H9 (cell line): ENCODE results near the gene GBE1. TPM values are rescaled to one million over a fixed set of nuclear protein-coding genes. Genes with fewer than 3 reads are reported as not detected.

Experiments
- DNase-seq: peaks from one replicate; pipeline ENCODE4 v3.0.0-alpha.2; 2017
- H2AFZ ChIP-seq: one replicate; pipeline ENCODE4 v1.6.1; 2013; ENCODE audit warnings: mild to moderate bottlenecking, low read length, control low read depth, moderate library complexity
- H2AK5ac ChIP-seq: 2 replicates; pipeline ENCODE4 v1.6.1; 2013; ENCODE audit warnings: low read length, control low read depth, mixed read lengths; ENCODE audit not compliant: insufficient read length
- H2BK120ac ChIP-seq: one replicate; pipeline ENCODE4 v1.6.1; 2013; ENCODE audit warnings: low read depth, mild to moderate bottlenecking, low read length, control low read depth, inconsistent platforms; ENCODE audit not compliant: poor library complexity, severe bottlenecking
- H2BK12ac ChIP-seq: 2 replicates; pipeline ENCODE4 v1.6.1; 2013; ENCODE audit warnings: low read length, control low read depth, mixed read lengths, low read depth; ENCODE audit not compliant: insufficient read length
- H2BK15ac ChIP-seq: 2 replicates; pipeline ENCODE4 v1.6.1; 2013; ENCODE audit warnings: low read depth, low read length, control low read depth
- H2BK20ac ChIP-seq: one replicate; pipeline ENCODE4 v1.6.1; 2013; ENCODE audit warnings: low read depth, mild to moderate bottlenecking, low read length, control low read depth, inconsistent platforms; ENCODE audit not compliant: poor library complexity, severe bottlenecking
- H2BK5ac ChIP-seq: 2 replicates; pipeline ENCODE4 v1.6.1; 2013; ENCODE audit warnings: low read length, control low read depth, mixed read lengths; ENCODE audit not compliant: insufficient read length
- H3K14ac ChIP-seq: 2 replicates; pipeline ENCODE4 v1.6.1; 2013; ENCODE audit warnings: low read length, control low read depth; ENCODE audit not compliant: insufficient read depth
- H3K18ac ChIP-seq: 2 replicates; pipeline ENCODE4 v1.6.1; 2013; ENCODE audit warnings: low read depth, mild to moderate bottlenecking, mixed read lengths, low read length, control low read depth; ENCODE audit not compliant: insufficient read length
- H3K23ac ChIP-seq: 2 replicates; pipeline ENCODE4 v1.6.1; 2013; ENCODE audit warnings: low read length, control low read depth, mixed read lengths, low read depth; ENCODE audit not compliant: insufficient read length
- H3K23me2 ChIP-seq: 2 replicates; pipeline ENCODE4 v1.6.1; 2013; ENCODE audit warnings: low read depth, mild to moderate bottlenecking, mixed read lengths, low read length, control low read depth; ENCODE audit not compliant: insufficient read length, poor library complexity, severe bottlenecking
- H3K27ac ChIP-seq: 2 replicates; pipeline ENCODE4 v1.5.1; 2013; ENCODE audit warnings: low read length, control low read depth, mixed read lengths, low read depth; ENCODE audit not compliant: insufficient read length
- H3K27me3 ChIP-seq: 2 replicates; pipeline ENCODE4 v1.6.1; 2013; ENCODE audit warnings: low read length, control low read depth, inconsistent platforms; ENCODE audit not compliant: insufficient read depth
- H3K4ac ChIP-seq: 2 replicates; pipeline ENCODE4 v1.6.1; 2013; ENCODE audit warnings: low read depth, mild to moderate bottlenecking, control low read depth, inconsistent platforms, low read length, moderate library complexity
- H3K4me1 ChIP-seq: 2 replicates; pipeline ENCODE4 v1.6.1; 2013; ENCODE audit warnings: low read length, control low read depth, inconsistent platforms; ENCODE audit not compliant: insufficient read depth
- H3K4me2 ChIP-seq: 2 replicates; pipeline ENCODE4 v1.6.1; 2013; ENCODE audit warnings: low read length, control low read depth, mixed read lengths; ENCODE audit not compliant: insufficient read length, insufficient read depth
- H3K56ac ChIP-seq: 2 replicates; pipeline ENCODE4 v1.6.1; 2013; ENCODE audit warnings: low read depth, mild to moderate bottlenecking, mixed read lengths, low read length, control low read depth; ENCODE audit not compliant: insufficient read length
- H3K79me1 ChIP-seq: 2 replicates; pipeline ENCODE4 v1.6.1; 2013; ENCODE audit warnings: low read depth, mild to moderate bottlenecking, moderate library complexity, low read length, control low read depth, inconsistent platforms; ENCODE audit not compliant: insufficient read depth, poor library complexity, severe bottlenecking
- H3K79me2 ChIP-seq: 2 replicates; pipeline ENCODE4 v1.6.1; 2013; ENCODE audit warnings: low read length, control low read depth, inconsistent platforms; ENCODE audit not compliant: insufficient read depth
- H3K9ac ChIP-seq: 2 replicates; pipeline ENCODE4 v1.6.1; 2013; ENCODE audit warnings: low read length, control low read depth, mixed read lengths; ENCODE audit not compliant: insufficient read length; ENCODE audit errors: extremely low read depth
- H3K9me3 ChIP-seq: one replicate; pipeline ENCODE4 v1.6.1; 2013; ENCODE audit warnings: low read depth, low read length, inconsistent platforms; ENCODE audit not compliant: control insufficient read depth
- H3T11ph ChIP-seq: one replicate; pipeline ENCODE4 v1.6.1; 2013; ENCODE audit warnings: mild to moderate bottlenecking, low read length, control low read depth, inconsistent platforms
- H4K20me1 ChIP-seq: one replicate; pipeline ENCODE4 v1.6.1; 2013; ENCODE audit not compliant: control insufficient read depth, insufficient read length, insufficient read depth
- H4K5ac ChIP-seq: 2 replicates; pipeline ENCODE4 v1.6.1; 2013; ENCODE audit warnings: low read depth, mild to moderate bottlenecking, mixed read lengths, low read length, control low read depth; ENCODE audit not compliant: insufficient read length
- H4K8ac ChIP-seq: replicated peaks from 2 replicates; pipeline ENCODE4 v1.6.1; 2013; ENCODE audit warnings: low read length, control low read depth, mixed read lengths, low read depth; ENCODE audit not compliant: insufficient read length
- H4K91ac ChIP-seq: 2 replicates; pipeline ENCODE4 v1.6.1; 2013; ENCODE audit warnings: low read depth, mild to moderate bottlenecking, moderate library complexity, mixed read lengths, low read length, control low read depth; ENCODE audit not compliant: insufficient read length
- H3K27ac Mint-ChIP-seq, 3 experiments: 2 replicates in 2 of 3; 3 replicates in 1 of 3; pipeline ENCODE4 v1.8.0; 2020 to 2021; ENCODE audit warnings: mixed read lengths in 3 of 3, mild to moderate bottlenecking in 1 of 3, moderate library complexity in 1 of 3
- H3K27me3 Mint-ChIP-seq: 2 replicates; pipeline ENCODE4 v1.8.0; 2021; ENCODE audit warnings: low read depth, mild to moderate bottlenecking, moderate library complexity, mixed read lengths
- H3K36me3 Mint-ChIP-seq, 3 experiments: 2 replicates in 2 of 3; 3 replicates in 1 of 3; pipeline ENCODE4 v1.8.0; 2020 to 2021; ENCODE audit warnings: low read depth in 3 of 3, mixed read lengths in 3 of 3; ENCODE audit not compliant: insufficient read depth in 1 of 3
- H3K4me1 Mint-ChIP-seq, 2 experiments: 2 replicates each; pipeline ENCODE4 v1.8.0; 2020; ENCODE audit warnings: mixed read lengths in 2 of 2
- H3K4me3 Mint-ChIP-seq, 2 experiments: 2 replicates in 1 of 2; 3 replicates in 1 of 2; pipeline ENCODE4 v1.8.0; 2020 to 2021; ENCODE audit warnings: mild to moderate bottlenecking in 2 of 2, mixed read lengths in 2 of 2, moderate library complexity in 1 of 2
- H3K9me3 Mint-ChIP-seq, 2 experiments: 2 replicates in 1 of 2; 3 replicates in 1 of 2; pipeline ENCODE4 v1.8.0; 2020; ENCODE audit warnings: mild to moderate bottlenecking in 2 of 2, mixed read lengths in 2 of 2, moderate library complexity in 1 of 2
- CTCF ChIP-seq: fragments of 200-600 bp; sonication (generic); conservative IDR thresholded peaks from 3 replicates; pipeline ENCODE4 v1.8.0; 2021; ENCODE audit warnings: antibody characterized with exemption, mild to moderate bottlenecking
- WGBS: extraction: QIAGEN DNeasy Blood & Tissue Kit; methylation state at CpG from one replicate; pipeline ENCODE4 v1.1.7; 2013; ENCODE audit warnings: missing lambda C conversion rate, low lambda C conversion rate, mixed read lengths; ENCODE audit not compliant: insufficient read length; ENCODE audit errors: extremely low coverage; 5-methylcytosine and 5-hydroxymethylcytosine counted together
- total RNA-seq: library from RNA; stranded (reverse); gene quantifications from 2 replicates; pipeline ENCODE4 v1.2.1, GENCODE V29; 2021

GBE1 gene
- total RNA-seq, 1 experiment from 2014 or later, result 13.8 TPM

GRCh38 chr3:81466201-81466560 lies 295.3 kb downstream of the GBE1 start:
- H3K27ac ChIP-seq, result no peak overlapping the region
- H3K27me3 Mint-ChIP-seq, result no peaks in the 10 kb centered on the region; the same call in 1 of the 2 replicates
- no peak overlapping the region for H2BK12ac ChIP-seq
- H3K9ac ChIP-seq, result no peak overlapping the region
- WGBS, result no CpG with 5 or more reads among the region's 1 CpG
- H4K20me1 ChIP-seq, result no peaks in the 10 kb centered on the region
- H3T11ph ChIP-seq, result no peak overlapping the region
- no peak overlapping the region for H2BK20ac ChIP-seq
- H3K18ac ChIP-seq, result no peak overlapping the region
- no peak overlapping the region for H2AK5ac ChIP-seq
- no peak for TF ChIP-seq CTCF
- no peaks in the 10 kb centered on the region for H3K9me3 ChIP-seq
- H3K79me2 ChIP-seq, result no peaks in the 10 kb centered on the region
- H3K4ac ChIP-seq, result no peak overlapping the region
- no peak overlapping the region for H3K4me2 ChIP-seq
- no peak overlapping the region for H4K8ac ChIP-seq
- H3K23me2 ChIP-seq, result no peaks in the 10 kb centered on the region
- DNase-seq, result no peak
- H2AFZ ChIP-seq, result no peak overlapping the region
- H3K23ac ChIP-seq, result no peak overlapping the region
- no peaks in the 10 kb centered on the region for H3K36me3 Mint-ChIP-seq
- H2BK15ac ChIP-seq, result no peak overlapping the region
- H4K91ac ChIP-seq, result no peak overlapping the region
- no peaks in the 10 kb centered on the region for H3K79me1 ChIP-seq
- no peak overlapping the region for H2BK5ac ChIP-seq
- H3K4me1 ChIP-seq, result no peaks in the 10 kb centered on the region; the same call in 1 of the 2 replicates
- no peak overlapping the region for H2BK120ac ChIP-seq
- peaks cover 18 to 19% of the 10 kb centered on the region in 2 experiments for H3K4me1 Mint-ChIP-seq
- no peak overlapping the region for H3K14ac ChIP-seq
- no peak overlapping the region for H3K4me3 Mint-ChIP-seq
- H3K27me3 ChIP-seq, result no peaks in the 10 kb centered on the region
- no peak overlapping the region for H3K56ac ChIP-seq
- H4K5ac ChIP-seq, result no peak overlapping the region
- no peaks in the 10 kb centered on the region for H3K9me3 Mint-ChIP-seq
- H3K27ac Mint-ChIP-seq, result no peak overlapping the region
